Stomach (tissue), 9 donors: Measurements from ENCODE around the gene SEMA3F. TPM values are rescaled to one million over a fixed set of nuclear protein-coding genes. Genes with fewer than 3 reads are reported as not detected.
A peak's percentile ranks its signal among the peaks of the same experiment; 100 is the strongest.
"Not testable (repeated sequence)": the region's sequence is repeated elsewhere in the genome, so short reads cannot be mapped to it uniquely, and the experiment has no call there.

Experiments
- DNase-seq, 2 donors: peaks; one replicate each; pipeline versions ENCODE4 v3.0.0 to v3.0.0-alpha.2; 2013 to 2019
- H3K27ac ChIP-seq, 5 donors: fragments of 200-600 bp in 4 of 5; sonication (generic) in 4 of 5; one replicate each; pipeline ENCODE4 v1.5.1; 2013 to 2019; ENCODE audit warnings: mild to moderate bottlenecking in 1 of 5, moderate library complexity in 1 of 5
- H3K27me3 ChIP-seq, 3 donors: fragments of 200-600 bp; sonication (generic); one replicate each; pipeline ENCODE4 v1.5.1; 2017 to 2019; ENCODE audit warnings: mixed run types in 1 of 3
- H3K36me3 ChIP-seq, 4 donors: fragments of 200-600 bp; sonication (generic); 1 replicate in 3 of 4; 2 replicates in 1 of 4; pipeline ENCODE4 v1.5.1; 2016 to 2019
- H3K4me1 ChIP-seq, 4 donors: fragments of 200-600 bp; sonication (generic); one replicate each; pipeline ENCODE4 v1.5.1; 2016 to 2019
- H3K4me3 ChIP-seq, 4 donors: fragments of 200-600 bp; sonication (generic) in 3 of 4; one replicate each; pipeline ENCODE4 v1.5.1; 2016 to 2019; ENCODE audit warnings: mild to moderate bottlenecking in 1 of 4
- H3K9me3 ChIP-seq, 4 donors: fragments of 200-600 bp; sonication (generic); one replicate each; pipeline ENCODE4 v1.5.1; 2016 to 2019
- CTCF ChIP-seq, 7 experiments: fragments of 450-650 bp in 4 of 7; fragments of 200-600 bp in 3 of 7; sonication (generic) in 3 of 7; IDR thresholded peaks; one replicate each; pipeline ENCODE4 v1.5.1; 2016 to 2019; ENCODE audit warnings: antibody characterized with exemption in 7 of 7, control low read depth in 2 of 7, mild to moderate bottlenecking in 1 of 7
- EP300 ChIP-seq: sonication (generic); formaldehyde crosslinking; IDR thresholded peaks from one replicate; pipeline ENCODE4 v1.6.1; 2017; ENCODE audit warnings: antibody characterized with exemption
- POLR2A ChIP-seq, 4 donors: fragments of 450-650 bp; IDR thresholded peaks; one replicate each; pipeline ENCODE4 v1.6.1; 2016; ENCODE audit warnings: antibody characterized with exemption in 4 of 4, control low read depth in 2 of 4, mild to moderate bottlenecking in 1 of 4, moderate library complexity in 1 of 4
- POLR2AphosphoS5 ChIP-seq, 3 donors: sonication (generic); formaldehyde crosslinking; IDR thresholded peaks; one replicate each; pipeline ENCODE4 v1.6.1; 2016; ENCODE audit warnings: antibody characterized with exemption in 3 of 3
- WGBS, 5 donors: extraction: QIAGEN DNeasy Blood & Tissue Kit in 3 of 5; methylation state at CpG; one replicate each; pipeline versions ENCODE4 v1.1.5 to v1.1.7; 2013 to 2018; 5-methylcytosine and 5-hydroxymethylcytosine counted together
- intact Hi-C: fragments of 100-400 bp; cut with DNase I; formaldehyde crosslinking; loops from one replicate; pipeline ENCODE4 v1.15.1; 2023; ENCODE audit warnings: low total_unique reads
- polyA plus RNA-seq, 3 donors: library from polyadenylated mRNA; stranded (reverse); fragments of 200-250 nt; gene quantifications; one replicate each; pipeline ENCODE4 v1.2.3, GENCODE V29; 2013
- total RNA-seq, 5 donors: library from RNA; depleted of rRNA; stranded (reverse); fragments of >200 nt; gene quantifications; one replicate each; pipeline versions ENCODE4 v1.1.0 to v1.2.3, GENCODE V29; 2014 to 2016
- donor health status: healthy with polysubstance abuse.
- donor health status: Bipolar disorder and iron deficiency.
- donor health status: healthy.

SEMA3F gene
- total and polyA plus RNA-seq, 8 donors: 8.9 to 34.5 (median 22.9) TPM

GRCh38 chr3:50222169-50222528, 67.0 kb downstream of the SEMA3F start:
- 75 to 100% (median 86%) methylated on average over 1 of the region's 1 CpG for WGBS, 5 donors
- intact Hi-C loops: loop anchor here (10.0 kb wide), 1 partner anchor 53 kb away; the partner anchor contains the start of gene LSMEM2
- Histone ChIP-seq H3K36me3 (no peaks in the 10 kb centered on the region), H3K27me3 (no peaks in the 10 kb centered on the region), H3K27ac (no peak overlapping the region), H3K4me3 (no peak overlapping the region), H3K9me3 (no peaks in the 10 kb centered on the region), H3K4me1 (peaks cover 11 to 16% (median 14%) of the 10 kb centered on the region in 4 donors)
- no peak for TF ChIP-seq POLR2A (IDR thresholded peaks at IDR 0.05)
- TF ChIP-seq EP300: no peak
- TF ChIP-seq CTCF (IDR thresholded peaks at IDR 0.05): no peak
- no peak for TF ChIP-seq POLR2AphosphoS5 (IDR thresholded peaks at IDR 0.05)
- DNase-seq: no peak

- no peaks in the 10 kb centered on the region for H3K27me3 ChIP-seq
- H3K4me1 ChIP-seq: peaks cover 13 to 30% (median 28%) of the 10 kb centered on the region in 4 donors
- intact Hi-C loops: loop anchor here (10.0 kb wide), 1 partner anchor 50 kb away; the partner anchor contains the start of gene LSMEM2
- H3K4me3 ChIP-seq: no peak overlapping the region
- H3K36me3 ChIP-seq: no peaks in the 10 kb centered on the region
- TF ChIP-seq POLR2A (IDR thresholded peaks at IDR 0.05) (no peak), EP300 (no peak), CTCF (IDR thresholded peaks at IDR 0.05) (no peak), POLR2AphosphoS5 (IDR thresholded peaks at IDR 0.05) (no peak)
- DNase-seq: no peak
- WGBS, 5 donors: 62 to 75% (median 70%) methylated on average over 5 of the region's 5 CpGs
- no peaks in the 10 kb centered on the region for H3K9me3 ChIP-seq
- H3K27ac ChIP-seq: no peak overlapping the region
These were observed 69.5 kb downstream of the SEMA3F start for GRCh38 chr3:50224639-50225038.

GRCh38 chr3:50226888-50227389, 71.8 kb downstream of the SEMA3F start:
- H3K4me1 ChIP-seq: peaks cover 13 to 30% (median 28%) of the 10 kb centered on the region in 4 donors
- no peaks in the 10 kb centered on the region for H3K9me3 ChIP-seq
- intact Hi-C loops: loop anchor here (2.0 to 10.0 kb wide), 2 partner anchors 34 to 48 kb away; partner anchors contain the start of gene LSMEM2
- TF ChIP-seq EP300 (no peak), POLR2AphosphoS5 (IDR thresholded peaks at IDR 0.05) (no peak), POLR2A (IDR thresholded peaks at IDR 0.05) (no peak), CTCF (IDR thresholded peaks at IDR 0.05) (no peak)
- no peaks in the 10 kb centered on the region for H3K36me3 ChIP-seq
- 0 to 1% (median 1%) methylated on average over 22 to 40 of the region's 40 CpGs for WGBS, 5 donors
- peak overlapping the region; percentile 59 to 82 (median 64) for H3K4me3 ChIP-seq
- DNase-seq: peak in 1 of 2 donors; percentile 46
- H3K27me3 ChIP-seq: no peaks in the 10 kb centered on the region
- H3K27ac ChIP-seq: peak overlapping the region; percentile 49 to 85 (median 75)

GRCh38 chr3:50227390-50228183, 72.5 kb downstream of the SEMA3F start:
- Histone ChIP-seq H3K9me3 (no peaks in the 10 kb centered on the region), H3K4me1 (peaks cover 13 to 30% (median 28%) of the 10 kb centered on the region in 4 donors), H3K4me3 (peak overlapping the region; percentile 59 to 82 (median 64)), H3K36me3 (no peaks in the 10 kb centered on the region), H3K27ac (peak overlapping the region; percentile 75 to 85 (median 83)), H3K27me3 (no peaks in the 10 kb centered on the region)
- intact Hi-C loops: loop anchor here (2.0 to 10.0 kb wide), 2 partner anchors 35 to 47 kb away; partner anchors contain the start of gene LSMEM2
- WGBS, 5 donors: 1 to 2% (median 1%) methylated on average over 27 to 51 of the region's 51 CpGs
- TF ChIP-seq EP300 (no peak), CTCF (IDR thresholded peaks at IDR 0.05) (peak in 5 of 7 experiments; percentile 69 to 97 (median 91)), POLR2AphosphoS5 (IDR thresholded peaks at IDR 0.05) (peak; percentile 22 to 85 (median 52))
- peak; percentile 95 to 98 for DNase-seq

- 21 to 44% (median 35%) methylated on average over 15 of the region's 15 CpGs for WGBS, 5 donors
- DNase-seq, H3K27me3 ChIP-seq, H3K36me3 ChIP-seq, H3K9me3 ChIP-seq: not testable (repeated sequence)
- Histone ChIP-seq H3K4me3 (peak overlapping the region; percentile 59 to 82 (median 64)), H3K4me1 (peaks cover 13 to 30% (median 28%) of the 10 kb centered on the region in 4 donors), H3K27ac (peak overlapping the region; percentile 75 to 85 (median 83))
- intact Hi-C loops: loop anchor here (10.0 kb wide), 1 partner anchor 47 kb away; the partner anchor contains the start of gene LSMEM2
These were observed 73.2 kb downstream of the SEMA3F start for GRCh38 chr3:50228184-50228763.
